AG08395 (cell line): ENCODE data around the gene SFSWAP.
"Not testable (repeated sequence)": the region's sequence is repeated elsewhere in the genome, so short reads cannot be mapped to it uniquely, and the experiment has no call there.

ENCODE experiments used
- DNase-seq: peaks from one replicate; pipeline ENCODE4 v3.0.0; 2012; ENCODE audit warnings: mixed read lengths, low spot score

SFSWAP gene

DNA sequence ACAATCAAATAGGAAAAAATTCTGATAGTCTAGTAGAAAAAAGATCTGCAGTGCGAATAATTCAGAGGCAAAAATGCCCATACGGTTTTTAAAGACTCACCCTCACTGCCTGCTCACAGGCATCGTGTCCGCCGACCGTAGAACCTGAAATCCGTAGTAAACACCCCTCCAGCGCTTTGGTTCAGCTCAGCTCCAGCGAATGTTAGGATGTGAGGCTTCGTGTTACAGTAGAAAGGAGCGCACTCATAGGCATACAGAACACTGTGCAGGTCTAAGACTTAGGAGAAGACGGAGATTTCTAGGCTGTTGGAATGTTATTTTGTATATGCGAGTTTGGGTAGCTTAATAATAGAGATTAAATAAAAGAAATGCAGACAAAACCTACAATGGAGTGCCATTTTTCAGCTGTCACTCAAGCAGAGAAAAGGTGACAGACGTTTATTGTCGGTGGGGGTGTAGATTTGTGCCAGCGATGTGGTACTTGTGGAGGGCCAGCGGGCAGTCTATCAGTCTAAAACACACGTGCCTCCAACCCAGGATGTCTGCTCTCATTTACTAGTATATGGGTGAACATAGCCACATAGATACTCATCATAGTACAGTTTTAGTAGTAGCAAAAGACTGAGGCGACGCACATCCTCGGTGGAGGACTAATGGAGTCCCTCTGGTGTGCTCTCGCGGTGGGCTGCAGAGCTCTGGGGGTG lies 25.7 kb downstream of the SFSWAP start:
- no peak for DNase-seq

DNA sequence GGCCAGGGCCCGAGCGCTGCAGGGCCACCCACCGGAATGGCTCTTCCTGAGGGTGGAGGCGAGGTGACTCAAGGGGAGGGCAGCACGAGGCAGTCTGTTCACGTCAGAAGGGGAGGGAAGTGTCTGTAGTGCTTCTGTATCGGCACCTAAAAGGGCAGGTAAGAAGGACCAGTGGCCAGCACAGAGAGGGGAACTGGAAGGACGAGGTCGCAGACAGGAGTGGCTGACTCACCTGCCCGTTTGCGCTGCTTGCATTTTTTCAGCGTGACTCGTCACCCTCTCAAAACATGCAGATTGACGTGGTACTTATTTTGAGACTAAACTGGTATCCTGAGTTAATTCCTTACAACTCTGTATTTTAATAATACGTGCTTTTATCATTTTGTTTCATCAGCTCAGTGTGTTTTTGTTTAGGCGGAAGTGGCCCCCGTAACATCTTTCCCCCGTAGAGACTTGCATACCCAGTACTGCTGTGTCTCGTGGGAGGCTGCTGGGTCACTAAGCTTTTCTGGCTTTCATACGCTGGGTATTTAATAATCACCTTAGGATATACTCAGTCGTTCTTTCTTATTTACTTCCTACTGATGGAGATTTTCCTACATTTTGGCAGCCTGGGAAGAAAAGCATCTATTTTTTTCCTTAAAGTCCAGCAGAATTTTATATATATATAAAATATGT lies 26.4 kb downstream of the SFSWAP start:
- no peak for DNase-seq

DNA sequence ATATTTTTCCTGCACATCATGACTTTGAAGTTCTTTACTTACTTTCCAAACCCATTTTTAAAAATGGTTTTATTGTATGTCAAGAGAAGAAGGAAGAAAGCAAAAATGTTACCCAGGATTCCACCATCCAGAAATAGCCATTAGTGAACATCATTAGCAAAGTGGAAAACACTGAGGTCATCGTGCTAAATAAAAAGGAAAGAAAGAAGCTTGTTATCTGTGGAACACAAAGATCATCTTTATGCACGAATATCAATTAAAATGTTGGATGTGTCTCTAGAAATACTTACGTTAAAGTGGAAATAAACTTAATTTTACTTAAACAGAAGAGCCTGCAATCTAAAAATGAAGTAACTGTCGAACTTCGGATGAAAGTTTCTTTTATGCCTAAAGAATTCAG lies 27.3 kb downstream of the SFSWAP start:
- no peak for DNase-seq

DNA sequence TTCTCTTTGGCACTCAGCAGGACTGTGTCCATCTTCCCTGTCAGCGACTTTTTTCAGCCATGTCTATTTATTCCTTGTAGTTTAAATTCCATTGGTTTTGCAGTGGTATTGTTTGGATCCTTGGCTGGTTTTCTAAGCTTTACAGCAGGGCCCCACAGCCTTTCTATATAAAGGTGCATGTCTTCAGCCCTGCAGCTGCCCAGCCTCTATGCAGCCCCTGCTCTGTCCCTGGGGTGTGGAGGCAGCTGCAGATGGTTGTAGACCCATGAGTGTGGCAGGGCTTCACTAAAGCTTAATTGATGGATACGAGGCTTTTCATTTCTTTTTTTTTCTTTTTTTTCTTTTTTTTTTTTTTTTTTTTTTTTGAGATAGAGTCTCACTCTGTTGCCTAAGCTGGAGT lies 29.7 kb downstream of the SFSWAP start:
- no peak for DNase-seq

DNA sequence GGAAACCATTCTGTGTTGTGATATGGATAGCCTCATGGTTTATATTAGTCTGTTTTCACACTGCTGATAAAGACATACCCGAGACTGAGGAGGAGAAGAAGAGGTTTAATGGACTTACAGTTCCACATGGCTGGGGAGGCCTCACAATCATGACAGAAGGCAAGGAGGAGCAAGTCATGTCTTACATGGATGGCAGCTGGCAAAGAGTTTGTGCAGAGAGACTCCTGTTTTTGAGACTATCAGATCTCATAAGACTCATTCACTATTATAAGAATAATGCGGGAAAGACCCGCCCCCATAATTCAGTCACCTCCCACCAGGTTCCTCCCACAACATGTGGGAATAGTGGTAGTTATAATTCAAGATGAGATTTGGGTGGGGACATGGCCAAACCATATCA lies 31.9 kb downstream of the SFSWAP start:
- not testable (repeated sequence) for DNase-seq

DNA sequence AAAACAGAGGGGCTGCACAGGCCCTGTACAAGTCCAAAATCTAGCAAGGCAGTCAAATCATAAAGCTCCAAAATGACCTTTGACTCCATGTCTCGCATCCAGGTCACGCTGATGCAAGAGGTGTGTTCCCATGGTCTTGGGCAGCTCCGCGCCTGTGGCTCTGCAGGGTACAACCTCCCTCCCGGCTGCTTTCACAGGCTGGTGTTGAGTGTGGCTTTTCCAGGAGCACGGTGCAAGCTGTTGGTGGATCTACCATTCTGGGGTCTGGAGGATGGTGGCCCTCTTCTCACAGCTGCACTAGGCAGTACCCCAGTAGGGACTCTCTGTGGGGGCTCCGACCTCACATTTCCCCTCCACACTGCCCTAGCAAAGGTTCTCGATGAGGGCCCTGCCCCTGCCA lies 32.5 kb downstream of the SFSWAP start:
- DNase-seq, result not testable (repeated sequence)

DNA sequence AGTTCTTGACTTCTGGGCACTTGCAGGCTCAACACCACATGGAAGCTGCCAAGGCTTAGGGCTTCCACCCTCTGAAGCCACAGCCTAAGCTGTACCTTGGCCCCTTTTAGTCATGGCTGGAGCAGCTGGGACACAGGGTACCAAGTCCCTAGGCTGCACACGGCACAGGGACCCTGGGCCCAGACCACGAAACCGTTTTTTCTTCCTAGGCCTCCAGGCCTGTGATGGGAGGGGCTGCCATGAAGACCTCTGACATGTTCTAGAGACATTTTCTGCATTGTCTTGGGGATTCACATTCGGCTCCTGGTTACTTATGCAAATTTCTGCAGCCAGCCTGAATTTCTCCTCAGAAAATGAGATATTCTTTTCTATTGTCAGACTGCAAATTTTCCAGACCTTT lies 33.0 kb downstream of the SFSWAP start:
- not testable (repeated sequence) for DNase-seq

DNA sequence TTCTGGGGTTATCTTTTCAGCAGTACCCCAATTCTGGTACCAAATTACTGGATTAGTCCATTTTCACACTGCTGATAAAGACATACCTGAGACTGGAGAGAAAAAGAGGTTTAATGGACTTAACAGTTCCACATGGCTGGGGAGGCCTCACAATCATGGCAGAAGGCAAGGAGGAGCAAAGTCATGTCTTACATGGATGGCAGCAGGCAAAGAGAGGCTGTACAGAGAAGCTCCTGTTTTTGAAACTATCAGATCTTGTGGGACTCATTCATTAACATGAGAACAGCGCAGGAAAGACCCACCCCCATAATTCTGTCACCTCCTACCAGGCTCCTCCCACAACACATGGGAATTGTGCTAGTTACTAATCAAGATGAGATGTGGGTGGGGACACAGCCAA lies 33.8 kb downstream of the SFSWAP start:
- DNase-seq, result not testable (repeated sequence)

DNA sequence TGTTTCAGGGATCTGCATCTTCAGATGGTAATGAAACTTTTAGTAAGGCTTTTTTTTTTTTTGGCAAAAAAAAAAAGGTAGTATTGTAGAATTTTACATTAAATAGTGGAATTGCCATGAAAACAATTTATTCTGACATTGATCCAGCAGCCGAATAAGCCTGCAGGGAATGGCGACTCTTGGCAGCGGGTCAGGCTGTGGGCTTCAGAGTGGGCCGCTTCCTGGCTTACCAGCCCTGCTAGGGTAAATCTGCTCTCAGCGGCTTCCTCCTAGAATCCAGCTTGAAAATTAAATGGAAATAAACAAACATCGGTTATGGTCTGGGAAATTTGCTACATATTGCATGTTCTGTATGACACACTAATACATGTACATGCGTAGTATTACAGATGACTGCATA lies 34.8 kb downstream of the SFSWAP start:
- DNase-seq, result no peak

DNA sequence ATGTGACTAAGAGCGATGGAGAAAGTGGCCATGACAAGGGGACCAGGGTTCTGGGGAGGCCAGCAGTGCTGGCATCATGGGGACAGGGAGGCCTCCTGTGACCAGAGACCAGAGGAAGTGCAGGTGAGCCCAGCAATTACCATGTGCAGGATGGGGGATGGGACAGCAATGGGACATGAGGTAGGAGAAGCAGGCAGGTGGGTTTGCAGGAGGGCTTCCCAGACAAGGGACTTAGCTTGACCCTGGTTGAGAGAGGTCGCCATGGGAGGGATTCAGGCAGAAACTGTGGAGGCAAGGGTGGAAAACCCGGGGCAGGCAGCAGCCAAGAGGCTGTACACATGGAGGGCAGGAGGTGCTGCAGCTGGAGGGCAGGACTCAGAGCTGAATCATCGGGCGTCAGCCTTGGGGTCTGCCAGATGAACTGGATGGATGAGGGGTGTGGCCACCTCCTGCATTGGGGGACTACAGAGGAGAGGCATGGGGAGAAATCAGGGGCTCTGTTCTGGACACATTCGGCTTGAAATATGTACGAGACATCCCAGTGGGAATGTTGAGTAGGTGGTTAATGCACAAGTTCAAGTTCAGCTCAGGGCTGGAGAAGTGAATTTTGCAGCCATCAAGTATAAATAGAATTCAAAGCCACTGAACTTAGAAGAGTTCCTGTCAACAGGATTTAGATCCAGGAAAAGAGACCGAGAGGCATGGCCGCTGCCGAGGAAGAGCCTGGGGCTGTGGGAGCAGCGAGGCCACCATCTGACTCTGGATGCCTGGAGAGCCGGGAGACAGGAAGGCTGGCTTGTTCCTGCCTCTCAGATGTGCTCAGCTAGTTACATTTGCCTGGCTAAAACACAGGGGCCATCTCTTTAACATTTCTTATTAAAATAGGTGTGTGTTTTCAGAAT lies 36.6 kb downstream of the SFSWAP start:
- DNase-seq, result no peak

DNA sequence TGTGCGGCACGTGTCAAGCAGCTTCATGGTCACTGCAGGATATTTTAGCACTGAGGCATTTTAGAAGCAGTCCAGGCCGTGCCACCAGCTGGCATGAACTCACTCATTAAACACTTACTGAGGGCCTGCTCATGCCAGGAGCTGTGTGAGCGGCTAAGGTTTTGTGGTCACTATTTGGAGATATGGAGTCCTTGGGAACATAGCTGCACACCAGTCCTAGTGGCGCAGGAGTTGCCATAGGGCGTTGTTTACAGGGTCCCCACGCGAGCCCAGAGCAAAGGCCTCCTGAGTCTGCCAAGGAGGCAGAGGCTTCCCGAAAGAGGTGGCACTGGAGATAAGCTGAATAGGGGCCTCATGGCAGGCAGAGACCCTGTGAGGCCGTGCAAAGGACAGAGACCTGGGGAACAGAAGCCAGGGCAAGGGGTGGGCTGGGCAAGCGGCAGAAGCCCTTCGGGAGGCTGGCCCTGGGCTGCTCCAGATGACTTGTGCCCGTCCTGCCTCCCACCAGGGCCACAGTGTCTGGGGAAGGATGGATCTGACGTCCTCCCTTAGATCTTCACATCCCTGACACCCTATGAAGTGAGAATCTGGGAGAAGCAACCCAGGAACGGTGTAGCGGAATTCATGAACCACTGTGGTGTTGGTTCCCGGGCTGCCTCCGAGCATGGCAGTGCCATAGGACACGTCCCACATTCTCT lies 38.9 kb downstream of the SFSWAP start:
- DNase-seq, result no peak

DNA sequence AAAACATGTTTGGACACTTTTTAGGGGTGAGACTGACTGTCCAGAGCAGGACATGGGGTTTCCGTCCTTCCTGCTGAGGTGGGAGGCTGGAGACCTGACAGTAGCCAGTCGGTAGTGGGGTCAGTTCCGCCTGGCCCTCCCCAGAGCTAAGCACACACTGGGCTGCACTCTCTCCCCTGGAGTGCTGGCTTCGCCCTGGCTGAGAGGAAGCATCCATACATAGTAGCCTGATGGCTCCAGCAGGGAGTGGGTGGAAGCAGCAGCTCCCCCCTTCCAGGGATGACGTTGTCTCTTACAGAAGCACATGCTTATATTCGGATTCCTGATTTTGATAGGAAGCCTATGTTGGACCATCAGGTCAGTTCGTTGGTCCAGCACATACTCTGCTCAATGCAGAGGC lies 40.4 kb downstream of the SFSWAP start:
- no peak for DNase-seq

DNA sequence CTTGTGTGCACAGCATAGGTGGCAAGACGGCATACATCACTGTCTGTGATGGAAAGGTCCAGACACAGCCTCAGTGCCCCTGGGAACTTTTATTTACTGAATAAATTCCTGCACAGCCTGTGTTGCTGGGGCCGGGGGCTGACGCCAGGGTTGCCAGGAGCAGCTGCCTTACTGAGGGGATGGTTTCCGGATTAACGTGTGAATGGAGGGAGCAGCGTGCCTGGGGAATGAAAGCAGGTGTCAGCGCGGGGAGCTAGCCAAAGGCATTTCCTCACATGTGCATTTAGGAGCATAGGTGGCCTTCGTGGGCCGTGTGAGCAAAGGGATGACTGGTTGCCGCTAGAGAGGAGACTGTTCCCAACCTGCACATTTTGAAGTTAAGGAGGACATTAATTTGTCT lies 41.6 kb downstream of the SFSWAP start:
- no peak for DNase-seq

DNA sequence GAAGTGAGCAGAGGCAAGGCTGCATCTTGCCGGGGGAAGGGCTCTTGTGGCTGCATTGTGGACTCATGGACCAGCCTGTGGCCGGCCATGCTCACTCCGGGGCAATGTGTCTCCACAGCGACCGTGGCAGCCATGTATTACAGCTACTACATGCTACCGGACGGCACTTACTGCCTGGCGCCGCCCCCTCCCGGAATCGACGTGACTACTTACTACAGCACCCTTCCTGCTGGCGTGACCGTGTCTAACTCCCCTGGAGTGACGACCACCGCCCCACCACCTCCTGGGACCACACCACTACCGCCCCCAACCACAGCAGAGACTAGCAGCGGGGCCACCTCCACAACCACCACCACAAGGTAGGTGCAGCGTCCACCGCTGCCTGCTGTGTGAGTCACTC lies 42.1 kb downstream of the SFSWAP start:
- DNase-seq, result no peak

DNA sequence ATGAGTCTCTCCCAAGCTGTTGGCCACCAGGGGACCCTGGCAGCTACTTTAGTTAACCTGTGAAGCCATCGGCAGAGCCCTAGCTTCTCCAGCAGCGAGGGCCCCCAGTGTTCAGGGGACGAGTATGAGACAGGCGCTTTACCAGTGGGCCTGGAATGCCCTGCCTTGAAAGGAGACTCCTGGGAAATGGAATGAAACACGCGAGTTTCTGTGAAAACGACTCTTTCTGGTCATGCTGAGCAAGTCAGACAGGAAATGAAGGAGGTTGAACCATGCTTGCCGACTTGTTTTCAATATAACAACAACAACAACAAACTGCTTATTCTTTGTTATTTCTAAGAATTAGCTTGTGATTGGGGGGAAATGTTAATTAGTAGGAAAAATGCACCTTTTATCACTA lies 42.9 kb downstream of the SFSWAP start:
- DNase-seq, result no peak

DNA sequence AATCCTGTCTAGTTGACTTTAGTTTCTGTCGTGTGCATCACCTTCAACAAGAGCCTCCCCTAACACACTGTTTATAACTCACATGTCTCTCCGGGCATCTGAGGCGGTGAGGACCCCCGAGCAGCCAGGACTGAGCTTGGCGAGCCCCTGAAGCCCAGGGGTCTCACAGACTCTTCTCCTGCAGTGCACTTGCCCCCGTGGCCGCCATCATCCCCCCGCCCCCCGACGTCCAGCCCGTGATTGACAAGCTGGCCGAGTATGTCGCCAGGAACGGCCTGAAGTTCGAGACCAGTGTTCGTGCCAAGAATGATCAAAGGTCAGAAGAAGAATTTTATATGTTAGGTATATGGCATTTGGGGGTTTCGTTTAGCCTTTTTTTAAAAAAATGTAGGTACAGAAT lies 43.3 kb downstream of the SFSWAP start:
- DNase-seq, result no peak

DNA sequence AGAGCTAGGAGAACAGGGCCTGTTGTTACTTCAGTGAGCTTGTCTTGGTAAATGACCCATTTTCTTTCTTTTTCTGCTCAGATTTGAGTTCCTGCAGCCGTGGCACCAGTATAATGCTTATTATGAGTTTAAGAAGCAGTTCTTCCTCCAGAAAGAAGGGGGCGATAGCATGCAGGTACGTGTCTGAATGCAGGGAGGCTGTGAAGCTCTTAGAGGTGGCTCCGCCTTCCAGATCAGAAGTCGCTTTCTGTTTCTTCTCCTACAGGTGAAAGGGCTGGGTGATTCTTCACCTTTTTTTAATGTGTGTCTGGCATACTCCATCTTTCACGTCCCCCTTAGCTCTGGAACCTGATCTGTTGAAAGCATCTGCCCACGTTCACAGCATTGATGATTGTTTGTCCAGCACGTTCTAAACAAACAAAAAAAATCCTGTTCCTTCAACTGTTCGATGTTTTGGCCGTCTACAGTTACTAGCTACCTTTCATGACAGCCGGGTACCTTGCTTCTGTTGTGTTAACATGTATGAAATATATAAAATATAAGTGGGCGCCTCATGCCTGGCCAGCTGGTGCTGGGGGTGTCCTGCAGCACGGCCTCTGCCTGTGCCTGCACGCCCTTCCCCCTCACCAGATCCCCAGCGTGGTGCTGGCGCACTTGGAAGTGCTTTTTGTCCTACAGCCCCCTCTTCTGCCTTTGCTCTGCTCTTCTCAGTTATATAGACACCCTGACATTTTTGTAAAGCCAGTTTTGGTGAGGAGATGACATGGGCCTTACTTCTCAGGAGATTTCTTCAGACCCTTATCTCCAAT lies 44.6 kb downstream of the SFSWAP start:
- DNase-seq, result no peak

DNA sequence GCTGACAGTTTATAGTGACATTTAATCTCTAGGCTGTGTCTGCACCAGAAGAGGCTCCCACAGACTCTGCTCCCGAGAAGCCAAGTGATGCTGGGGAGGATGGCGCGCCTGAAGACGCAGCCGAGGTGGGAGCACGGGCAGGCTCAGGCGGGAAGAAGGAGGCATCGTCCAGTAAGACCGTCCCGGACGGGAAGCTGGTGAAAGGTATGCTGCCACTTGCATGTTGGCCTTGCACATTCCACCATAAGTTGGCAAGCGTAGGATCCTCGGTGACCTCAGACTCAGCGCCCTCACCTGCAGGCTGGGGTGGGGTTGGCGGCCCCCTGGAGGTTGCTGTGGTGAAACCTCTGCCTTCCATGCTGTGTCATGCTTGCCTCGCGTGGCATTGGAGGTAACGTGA lies 45.6 kb downstream of the SFSWAP start:
- no peak for DNase-seq

DNA sequence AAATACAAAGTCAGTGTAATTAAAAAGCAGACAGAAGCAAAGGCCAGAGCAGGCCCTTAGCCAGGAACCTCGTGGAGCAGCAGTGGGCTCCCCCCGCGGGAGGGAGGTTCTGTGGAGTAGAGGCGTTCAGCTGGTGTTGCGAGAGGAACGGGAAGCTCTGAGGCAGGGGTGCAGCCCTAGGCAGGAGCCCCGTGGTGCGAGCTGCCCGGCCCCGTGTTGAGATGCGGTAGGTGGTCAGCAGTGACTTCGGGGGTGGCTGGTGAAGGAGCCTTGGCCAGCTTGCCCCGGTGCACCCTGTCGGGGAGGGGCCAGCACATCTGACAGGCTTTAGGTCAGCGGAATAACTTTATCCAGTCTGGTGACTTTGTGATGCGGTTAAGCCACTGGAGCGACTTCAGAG lies 46.2 kb downstream of the SFSWAP start:
- no peak for DNase-seq

DNA sequence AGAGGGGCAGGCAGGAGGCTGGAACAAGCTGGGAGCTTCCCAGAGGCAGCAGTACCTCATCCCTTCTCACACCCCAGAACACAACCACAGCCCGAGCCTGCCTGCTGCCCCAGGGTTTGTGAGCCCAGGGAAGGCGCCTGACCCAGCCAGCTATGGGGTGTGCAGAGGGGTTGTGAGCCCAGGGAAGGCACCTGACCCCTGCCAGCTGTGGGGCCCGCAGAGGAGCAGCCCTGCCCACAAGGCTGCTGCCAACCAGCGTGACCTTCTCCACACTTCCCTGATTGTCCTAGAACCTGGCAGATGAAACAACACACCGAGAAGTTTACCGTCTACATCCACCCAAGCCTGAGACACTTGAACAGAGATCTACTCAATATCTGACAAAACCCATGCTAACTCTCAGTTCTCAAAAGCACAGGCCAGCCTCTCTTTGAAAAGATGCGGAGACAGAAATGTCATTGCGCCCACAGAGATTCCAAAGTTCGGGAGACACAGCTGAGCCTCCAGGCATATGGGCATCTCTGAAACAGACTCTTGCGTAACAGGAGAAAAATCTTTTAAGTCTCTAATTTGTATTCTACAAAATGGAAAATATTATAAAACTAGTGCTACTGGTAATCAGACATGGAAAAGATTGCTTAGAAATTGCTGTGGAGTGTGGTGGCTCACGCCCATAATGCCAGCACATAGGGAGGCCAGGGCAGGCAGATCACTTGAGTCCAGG lies 47.3 kb downstream of the SFSWAP start:
- DNase-seq, result no peak

DNA sequence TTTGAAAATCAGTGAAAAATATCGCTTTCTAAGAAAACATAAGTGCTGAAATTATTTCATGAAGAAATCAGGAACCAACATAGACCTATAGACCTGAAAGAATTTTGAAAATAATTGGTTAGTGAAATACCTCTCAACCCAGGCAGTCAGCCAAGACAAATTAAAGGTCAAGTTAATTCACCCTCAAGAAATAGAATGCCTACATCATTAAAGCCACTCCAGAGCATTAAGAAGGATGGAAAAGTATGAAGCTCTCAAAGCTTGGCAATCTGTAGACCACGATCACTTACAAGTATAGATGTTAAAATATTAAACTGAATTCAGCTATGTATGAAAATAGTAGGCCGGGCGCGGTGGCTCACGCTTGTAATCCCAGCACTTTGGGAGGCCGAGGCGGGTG lies 48.3 kb downstream of the SFSWAP start:
- no peak for DNase-seq
